Transverse colon (tissue), 4 donors: ENCODE data around the gene MTMR12. TPM values are rescaled to one million over a fixed set of nuclear protein-coding genes. Genes with fewer than 3 reads are reported as not detected.

Experiments used
- DNase-seq: peaks from one replicate; pipeline ENCODE4 v3.0.0-alpha.2; 2019
- H3K27ac ChIP-seq, 4 donors: fragments of 200-600 bp; sonication (generic); 2 replicates each; pipeline ENCODE4 v1.5.1; 2016 to 2018; ENCODE audit warnings: inconsistent platforms in 4 of 4
- H3K27me3 ChIP-seq: fragments of 200-600 bp; sonication (generic); 2 replicates; pipeline ENCODE4 v1.5.1; 2017; ENCODE audit warnings: inconsistent platforms
- H3K36me3 ChIP-seq, 4 donors: fragments of 200-600 bp; sonication (generic); 2 replicates each; pipeline ENCODE4 v1.5.1; 2017 to 2019; ENCODE audit warnings: inconsistent platforms in 4 of 4
- H3K4me1 ChIP-seq, 4 donors: fragments of 200-600 bp; sonication (generic); 2 replicates each; pipeline ENCODE4 v1.5.1; 2017 to 2020; ENCODE audit warnings: inconsistent platforms in 4 of 4
- H3K4me3 ChIP-seq, 4 donors: fragments of 200-600 bp; sonication (generic); 1 replicate in 1 of 4; 2 replicates in 3 of 4; pipeline versions ENCODE4 v1.5.1 to v1.6.1; 2017 to 2019; ENCODE audit warnings: inconsistent platforms in 4 of 4
- H3K9me3 ChIP-seq, 2 donors: fragments of 200-600 bp; sonication (generic); 2 replicates each; pipeline ENCODE4 v1.5.1; 2017 to 2019; ENCODE audit warnings: inconsistent platforms in 2 of 2
- CTCF ChIP-seq, 5 experiments: fragments of 200-600 bp in 3 of 5; fragments of 450-650 bp in 2 of 5; sonication (generic) in 3 of 5; IDR thresholded peaks; 1 replicate in 2 of 5; 2 replicates in 3 of 5; pipeline ENCODE4 v1.5.1; 2016 to 2017; ENCODE audit warnings: antibody characterized with exemption in 5 of 5, inconsistent platforms in 3 of 5, mild to moderate bottlenecking in 2 of 5, moderate library complexity in 1 of 5
- EP300 ChIP-seq: sonication (generic); formaldehyde crosslinking; IDR thresholded peaks from one replicate; pipeline ENCODE4 v1.6.1; 2017; ENCODE audit warnings: antibody characterized with exemption, low read depth
- POLR2A ChIP-seq: fragments of 450-650 bp; IDR thresholded peaks from one replicate; pipeline ENCODE4 v1.6.1; 2016; ENCODE audit warnings: antibody characterized with exemption, mild to moderate bottlenecking, moderate library complexity
- POLR2AphosphoS5 ChIP-seq, 3 donors: sonication (generic); formaldehyde crosslinking; IDR thresholded peaks; one replicate each; pipeline ENCODE4 v1.6.1; 2016; ENCODE audit warnings: antibody characterized with exemption in 3 of 3
- WGBS, 2 donors: methylation state at CpG; one replicate each; pipeline ENCODE4 v1.1.5; 2018; ENCODE audit warnings: low coverage in 1 of 2; 5-methylcytosine and 5-hydroxymethylcytosine counted together
- in situ Hi-C, 4 donors: fragments of 200-750 bp; cut with MboI; loops; one replicate each; pipeline versions ENCODE4 v1.15.0 to v1.15.1; 2017; ENCODE audit warnings: low sequenced_read_pairs in 3 of 4, low pct_ligation_motif_present in 1 of 4, low pct_unique_long_range_greater_than_20kb in 1 of 4
- intact Hi-C: fragments of 100-400 bp; cut with DNase I; formaldehyde crosslinking; loops from one replicate; pipeline ENCODE4 v1.15.1; 2023; ENCODE audit warnings: low total_unique reads
- total RNA-seq, 4 donors: library from RNA; depleted of rRNA; stranded (reverse); fragments of >200 nt; gene quantifications; one replicate each; pipeline ENCODE4 v1.1.0, GENCODE V29; 2016

The MTMR12 gene
- total RNA-seq, result 10 to 100 TPM; 10.1 to 27.9 (median 16.1) TPM

- TF ChIP-seq POLR2A, result peak; percentile 80
- no peak for TF ChIP-seq EP300
- TF ChIP-seq POLR2AphosphoS5 (IDR thresholded peaks at IDR 0.05), result peak; percentile 95 to 98 (median 97)
- no peak for TF ChIP-seq CTCF (IDR thresholded peaks at IDR 0.05)
- Histone ChIP-seq H3K36me3 (no peaks in the 10 kb centered on the region), H3K4me1 (peaks cover 12 to 46% (median 29%) of the 10 kb centered on the region in 4 donors), H3K27me3 (no peaks in the 10 kb centered on the region), H3K4me3 (peak within 1 kb of the TSS; percentile 53 to 94 (median 84)), H3K9me3 (no peaks in the 10 kb centered on the region), H3K27ac (peak within 1 kb of the TSS; percentile 99)
- in situ Hi-C loops, result no loop called here
- intact Hi-C loops, result loop anchor here (2.0 kb wide), 1 partner anchor 142 kb away; no protein-coding TSS in a partner anchor
- 0% methylated on average over 38 of the region's 83 CpGs; no CpG with 5 or more reads in 1 of the 2 donors for WGBS, 2 donors
- peak; percentile 100 for DNase-seq
These were observed at the start of gene MTMR12 for GRCh38 chr5:32312595-32313332. Gene MTMR12 (minus strand): TSS chr5:32312939. CDS start chr5:32312838, 101 bp downstream.

- Histone ChIP-seq H3K4me3 (no peak overlapping the region), H3K27ac (no peak overlapping the region), H3K27me3 (no peaks in the 10 kb centered on the region), H3K36me3 (peaks cover 0 to 25% (median 10%) of the 10 kb centered on the region in 4 donors), H3K4me1 (no peaks in the 10 kb centered on the region), H3K9me3 (no peaks in the 10 kb centered on the region)
- in situ Hi-C loops, result no loop called here
- DNase-seq, result no peak
- intact Hi-C loops, result no loop called here
- 73 to 86% methylated on average over 3 to 4 of the region's 4 CpGs for WGBS, 2 donors
- TF ChIP-seq POLR2A (no peak), CTCF (IDR thresholded peaks at IDR 0.05) (no peak), EP300 (no peak), POLR2AphosphoS5 (IDR thresholded peaks at IDR 0.05) (no peak)
These were observed 49.8 kb upstream of the MTMR12 start for GRCh38 chr5:32362527-32362926.

- Histone ChIP-seq H3K9me3 (no peaks in the 10 kb centered on the region), H3K36me3 (peaks cover 0 to 36% (median 10%) of the 10 kb centered on the region in 4 donors), H3K27ac (no peak overlapping the region), H3K4me3 (no peak overlapping the region), H3K27me3 (no peaks in the 10 kb centered on the region), H3K4me1 (no peaks in the 10 kb centered on the region)
- WGBS, 2 donors, result 85% methylated on average over 4 of the region's 4 CpGs; no CpG with 5 or more reads in 1 of the 2 donors
- no peak for TF ChIP-seq CTCF (IDR thresholded peaks at IDR 0.05)
- DNase-seq, result no peak
- intact Hi-C loops (no loop called here), in situ Hi-C loops (no loop called here)
These were observed 48.2 kb upstream of the MTMR12 start for GRCh38 chr5:32360906-32361305.

GRCh38 chr5:32358611-32359010, 45.9 kb upstream of the MTMR12 start:
- no peak overlapping the region for H3K4me3 ChIP-seq
- no peaks in the 10 kb centered on the region for H3K27me3 ChIP-seq
- intact Hi-C loops (no loop called here), in situ Hi-C loops (no loop called here)
- no peaks in the 10 kb centered on the region for H3K9me3 ChIP-seq
- WGBS, 2 donors, result 86 to 90% methylated on average over 6 of the region's 6 CpGs
- H3K36me3 ChIP-seq, result peaks cover 0 to 52% (median 17%) of the 10 kb centered on the region in 4 donors
- no peak for DNase-seq
- TF ChIP-seq POLR2AphosphoS5 (IDR thresholded peaks at IDR 0.05) (no peak), POLR2A (no peak), EP300 (no peak), CTCF (IDR thresholded peaks at IDR 0.05) (no peak)
- H3K4me1 ChIP-seq, result no peaks in the 10 kb centered on the region
- H3K27ac ChIP-seq, result no peak overlapping the region
